ENCODE data around the gene SUMO3.

- no peak for TF ChIP-seq CTCF (conservative IDR thresholded peaks at IDR 0.05 in 1 of 2, IDR thresholded peaks at IDR 0.05 in 1 of 2; ENCODE audit: extremely low read depth in 1 of 2, insufficient read depth in 1 of 2, low read depth in 1 of 2, low read length in 2 of 2)
- no peak for TF ChIP-seq EZH2 (IDR thresholded peaks at IDR 0.05; ENCODE audit: borderline replicate concordance, low read length)
Measured at GRCh38 chr21:44815225-44815624, 2.6 kb downstream of the SUMO3 start.

All from mammary epithelial cell (primary cell).